SK-N-SH (cell line): ENCODE measurements around the gene PIGV.
A peak's percentile ranks its signal among the peaks of the same experiment; 100 is the strongest.

Experiments used
- ELF1 ChIP-seq: IDR thresholded peaks from 2 replicates; pipeline ENCODE4 v1.4.0; 2012
- EP300 ChIP-seq, 2 experiments: IDR thresholded peaks; 2 replicates each; pipeline versions ENCODE4 v1.4.0 to v1.6.1; 2012; ENCODE audit warnings: borderline replicate concordance in 1 of 2, low read depth in 1 of 2, low read length in 1 of 2
- GABPA ChIP-seq: IDR thresholded peaks from 2 replicates; pipeline ENCODE4 v1.4.0; 2012; ENCODE audit warnings: low read depth, mild to moderate bottlenecking
- GATA2 ChIP-seq: sonication (generic); formaldehyde crosslinking; IDR thresholded peaks from 2 replicates; pipeline ENCODE4 v1.5.0; 2020; ENCODE audit warnings: mild to moderate bottlenecking, missing genetic modification reagents
- MAX ChIP-seq: IDR thresholded peaks from 2 replicates; pipeline ENCODE4 v1.4.0; 2012; ENCODE audit warnings: low read depth
- MXI1 ChIP-seq: IDR thresholded peaks from 2 replicates; pipeline ENCODE4 v1.6.1; 2012; ENCODE audit warnings: mild to moderate bottlenecking, low read depth, low read length, improper control_type of control experiment
- NFIC ChIP-seq: IDR thresholded peaks from 2 replicates; pipeline ENCODE4 v1.4.0; 2012; ENCODE audit warnings: borderline replicate concordance
- RXRA ChIP-seq: IDR thresholded peaks from 2 replicates; pipeline ENCODE4 v1.4.0; 2012; ENCODE audit warnings: low read depth, mild to moderate bottlenecking, borderline replicate concordance
- SMC3 ChIP-seq: IDR thresholded peaks from 2 replicates; pipeline ENCODE4 v1.6.1; 2012; ENCODE audit warnings: low read depth, low read length, improper control_type of control experiment
- TCF12 ChIP-seq: IDR thresholded peaks from 2 replicates; pipeline ENCODE4 v1.4.0; 2012
- TEAD4 ChIP-seq: IDR thresholded peaks from 2 replicates; pipeline ENCODE4 v1.4.0; 2012; ENCODE audit warnings: mild to moderate bottlenecking, borderline replicate concordance; ENCODE audit not compliant: insufficient read depth
- TF ChIP-seq, protein P1 (sequence below): fragments of 200-600 bp; sonication (generic); IDR thresholded peaks from 2 replicates; pipeline ENCODE4 v1.6.1; 2017; ENCODE audit warnings: antibody characterized with exemption, mild to moderate bottlenecking, moderate library complexity

DNA sequence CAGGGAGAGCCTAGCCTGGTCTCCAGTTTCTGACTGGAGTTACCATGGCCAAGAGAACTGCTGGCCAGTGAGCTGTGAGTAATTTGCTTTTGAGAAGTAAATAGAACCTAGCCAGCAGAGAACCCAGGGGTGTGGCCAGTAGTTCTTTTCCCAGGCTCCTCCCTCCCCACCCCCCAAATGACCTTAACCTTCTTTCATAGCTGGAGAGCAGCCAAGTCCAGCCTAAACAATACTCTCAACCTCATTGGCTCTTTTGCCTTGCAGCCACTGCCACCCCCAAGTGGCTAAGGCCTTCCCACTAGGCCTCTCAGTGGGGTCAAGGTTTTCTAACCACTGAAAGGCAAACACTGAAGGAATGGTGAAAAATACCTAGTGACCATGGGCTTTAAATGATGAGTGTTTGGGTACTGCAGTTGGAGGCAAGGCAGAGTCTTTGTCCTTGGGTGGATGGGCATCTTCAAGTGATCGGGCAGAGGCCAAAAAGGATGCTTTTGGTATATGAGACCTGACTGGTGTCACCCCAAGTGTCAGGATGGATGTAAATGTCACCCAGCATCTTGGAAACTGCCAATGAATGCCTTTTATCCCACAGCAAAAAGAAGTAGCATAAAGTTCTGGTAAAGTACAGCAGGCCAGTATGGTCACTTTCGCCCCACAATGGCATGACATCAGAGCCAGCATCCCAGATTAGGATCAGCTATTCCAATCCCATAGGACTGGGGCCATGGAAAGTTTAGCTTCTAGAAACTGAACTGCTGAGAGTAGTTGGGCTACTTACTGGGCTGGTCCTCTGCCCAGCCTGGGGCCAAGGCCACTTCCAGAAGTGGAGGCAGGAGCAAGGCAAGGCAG lies 3.5 kb upstream of the PIGV start:
- TF ChIP-seq SMC3 = no peak
- TF ChIP-seq, protein P1, sequence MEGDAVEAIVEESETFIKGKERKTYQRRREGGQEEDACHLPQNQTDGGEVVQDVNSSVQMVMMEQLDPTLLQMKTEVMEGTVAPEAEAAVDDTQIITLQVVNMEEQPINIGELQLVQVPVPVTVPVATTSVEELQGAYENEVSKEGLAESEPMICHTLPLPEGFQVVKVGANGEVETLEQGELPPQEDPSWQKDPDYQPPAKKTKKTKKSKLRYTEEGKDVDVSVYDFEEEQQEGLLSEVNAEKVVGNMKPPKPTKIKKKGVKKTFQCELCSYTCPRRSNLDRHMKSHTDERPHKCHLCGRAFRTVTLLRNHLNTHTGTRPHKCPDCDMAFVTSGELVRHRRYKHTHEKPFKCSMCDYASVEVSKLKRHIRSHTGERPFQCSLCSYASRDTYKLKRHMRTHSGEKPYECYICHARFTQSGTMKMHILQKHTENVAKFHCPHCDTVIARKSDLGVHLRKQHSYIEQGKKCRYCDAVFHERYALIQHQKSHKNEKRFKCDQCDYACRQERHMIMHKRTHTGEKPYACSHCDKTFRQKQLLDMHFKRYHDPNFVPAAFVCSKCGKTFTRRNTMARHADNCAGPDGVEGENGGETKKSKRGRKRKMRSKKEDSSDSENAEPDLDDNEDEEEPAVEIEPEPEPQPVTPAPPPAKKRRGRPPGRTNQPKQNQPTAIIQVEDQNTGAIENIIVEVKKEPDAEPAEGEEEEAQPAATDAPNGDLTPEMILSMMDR = no peak
- no peak for TF ChIP-seq MAX
- TF ChIP-seq GABPA = no peak
- TF ChIP-seq TCF12 = no peak
- TF ChIP-seq EP300 (IDR thresholded peaks at IDR 0.05; ENCODE audit: borderline replicate concordance in 1 of 2, low read depth in 1 of 2, low read length in 1 of 2) = no peak
- no peak for TF ChIP-seq TEAD4
- TF ChIP-seq RXRA = no peak
- no peak for TF ChIP-seq GATA2 (CRISPR knock-in tag)
- no peak for TF ChIP-seq MXI1
- TF ChIP-seq NFIC = peak; percentile 14; the same call in 1 of the 2 replicates
- no peak for TF ChIP-seq ELF1
